Measurements from ENCODE around the gene CELA2B.

CELA2B gene

DNA sequence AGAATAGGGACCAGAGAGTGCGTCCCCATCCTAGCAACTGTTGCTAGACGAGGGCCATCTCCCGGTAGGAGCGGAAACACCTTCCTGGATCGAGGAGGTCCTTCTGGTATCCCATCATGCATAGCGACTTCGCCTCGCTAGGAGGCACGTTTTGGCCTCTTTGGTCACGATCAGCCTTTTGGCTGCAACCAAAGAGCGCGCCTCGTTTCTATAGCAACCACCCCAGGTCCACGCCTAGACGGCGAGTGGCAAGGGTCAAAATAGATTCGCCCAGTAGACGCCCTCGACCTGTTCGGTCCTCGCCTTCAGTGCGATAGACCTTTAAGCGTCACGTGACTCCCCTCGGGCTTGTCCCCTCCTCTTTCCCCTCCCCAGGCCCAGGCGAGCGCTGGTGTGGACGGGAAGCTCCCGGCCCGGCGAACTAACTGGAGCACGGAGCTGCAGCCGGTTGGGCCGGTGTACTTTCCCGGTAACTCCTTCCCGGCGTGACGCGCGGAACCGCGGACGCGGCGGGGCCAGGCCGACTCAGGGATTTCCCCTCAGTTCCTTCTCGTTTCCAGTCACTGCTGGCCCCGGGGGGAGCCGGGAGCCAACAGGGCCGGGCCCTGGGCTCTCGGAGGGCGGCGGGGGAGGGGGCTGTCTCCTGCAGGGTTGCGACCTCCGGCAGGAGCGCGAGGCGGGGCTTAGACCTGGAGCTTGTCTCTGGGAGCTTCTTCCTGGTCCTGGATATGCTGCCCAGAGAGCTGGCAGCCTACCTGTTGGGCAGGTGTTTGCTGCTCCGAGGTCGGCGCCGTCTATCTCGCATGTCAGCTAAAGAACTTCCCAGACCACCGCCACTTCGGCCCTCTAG, 50.8 kb downstream of the CELA2B start, which contains the start of gene DNAJC16:
Gene DNAJC16, plus strand, starts transcription at position 359 of the 850 bp plus-strand sequence. CDS start 2,258 bp downstream, outside the sequence.
- TF ChIP-seq, protein P1, sequence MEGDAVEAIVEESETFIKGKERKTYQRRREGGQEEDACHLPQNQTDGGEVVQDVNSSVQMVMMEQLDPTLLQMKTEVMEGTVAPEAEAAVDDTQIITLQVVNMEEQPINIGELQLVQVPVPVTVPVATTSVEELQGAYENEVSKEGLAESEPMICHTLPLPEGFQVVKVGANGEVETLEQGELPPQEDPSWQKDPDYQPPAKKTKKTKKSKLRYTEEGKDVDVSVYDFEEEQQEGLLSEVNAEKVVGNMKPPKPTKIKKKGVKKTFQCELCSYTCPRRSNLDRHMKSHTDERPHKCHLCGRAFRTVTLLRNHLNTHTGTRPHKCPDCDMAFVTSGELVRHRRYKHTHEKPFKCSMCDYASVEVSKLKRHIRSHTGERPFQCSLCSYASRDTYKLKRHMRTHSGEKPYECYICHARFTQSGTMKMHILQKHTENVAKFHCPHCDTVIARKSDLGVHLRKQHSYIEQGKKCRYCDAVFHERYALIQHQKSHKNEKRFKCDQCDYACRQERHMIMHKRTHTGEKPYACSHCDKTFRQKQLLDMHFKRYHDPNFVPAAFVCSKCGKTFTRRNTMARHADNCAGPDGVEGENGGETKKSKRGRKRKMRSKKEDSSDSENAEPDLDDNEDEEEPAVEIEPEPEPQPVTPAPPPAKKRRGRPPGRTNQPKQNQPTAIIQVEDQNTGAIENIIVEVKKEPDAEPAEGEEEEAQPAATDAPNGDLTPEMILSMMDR (IDR thresholded peaks at IDR 0.05; ENCODE audit: low read length, missing control alignments) = peak; percentile 33
- peak within 1 kb of the TSS; percentile 92 for H3K4me3 ChIP-seq (replicated peaks; ENCODE audit: low read depth, low read length)
- peak; percentile 100 for DNase-seq (ENCODE audit: low read depth)

DNA sequence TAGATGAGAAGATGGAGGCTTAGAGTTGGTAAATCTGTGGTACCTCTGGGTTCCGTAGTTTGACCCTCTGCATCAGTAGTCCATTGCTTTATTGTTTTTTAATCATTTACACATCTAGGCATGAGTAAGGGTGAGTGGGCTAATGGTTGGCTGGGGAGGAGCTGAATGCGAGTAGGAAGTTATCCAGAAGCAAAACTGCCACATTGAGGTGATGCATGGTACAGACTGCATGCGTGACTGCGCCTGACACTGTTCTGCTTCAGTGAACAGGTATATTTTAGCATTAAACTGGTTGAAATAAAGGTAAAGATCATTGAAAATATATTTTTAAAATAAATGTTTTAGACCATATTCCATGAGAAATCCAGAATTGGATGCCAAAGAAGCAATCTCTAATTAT, 55.1 kb downstream of the CELA2B start:
- H3K4me3 ChIP-seq (replicated peaks; ENCODE audit: low read depth, low read length) = no peak overlapping the region
- no peak for DNase-seq (ENCODE audit: low read depth)
- TF ChIP-seq, protein P1 (IDR thresholded peaks at IDR 0.05; ENCODE audit: low read length, missing control alignments) = no peak

DNA sequence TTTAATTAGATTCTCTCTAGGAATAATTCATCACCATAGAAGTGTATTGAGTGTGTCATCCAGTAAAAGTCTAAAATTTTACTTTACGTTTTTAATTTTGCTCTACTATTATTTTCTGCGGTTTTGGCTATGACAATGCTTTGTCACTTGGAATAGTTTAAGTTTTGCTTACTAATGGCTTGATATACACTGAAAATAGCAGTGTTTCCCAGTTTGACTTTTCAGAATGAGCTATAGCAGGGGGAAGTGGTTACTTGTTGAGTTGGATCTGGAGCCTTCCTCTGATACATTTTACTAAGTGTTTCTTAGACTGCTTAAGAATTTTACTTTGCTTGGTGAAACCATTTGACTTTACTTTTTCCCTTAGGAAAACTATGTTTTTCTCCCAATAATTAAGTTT, 55.8 kb downstream of the CELA2B start:
- H3K4me3 ChIP-seq (replicated peaks; ENCODE audit: low read depth, low read length) = no peak overlapping the region
- no peak for DNase-seq (ENCODE audit: low read depth)
- TF ChIP-seq, protein P1 (IDR thresholded peaks at IDR 0.05; ENCODE audit: low read length, missing control alignments) = no peak

DNA sequence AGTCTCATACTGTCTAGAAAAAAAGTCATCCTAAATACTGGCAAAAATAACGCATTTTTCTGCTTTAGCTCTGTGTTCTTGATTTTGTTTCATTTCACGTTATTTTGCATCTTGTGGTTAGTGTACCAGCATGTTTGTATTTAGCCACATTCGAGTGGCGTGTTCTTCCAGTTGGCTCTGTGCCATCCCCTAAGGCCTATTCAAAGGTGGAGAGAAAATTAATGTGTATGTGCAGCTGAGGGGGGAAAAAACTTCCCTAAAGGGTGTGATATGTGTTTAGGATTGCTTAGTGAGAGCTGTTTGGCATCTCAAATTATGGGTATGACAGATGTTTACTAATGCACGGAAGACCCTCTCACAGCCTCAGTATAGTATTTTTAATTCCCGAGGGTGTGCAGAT, 62.9 kb downstream of the CELA2B start:
- no peak for DNase-seq (ENCODE audit: low read depth)
- TF ChIP-seq, protein P1 (IDR thresholded peaks at IDR 0.05; ENCODE audit: low read length, missing control alignments) = no peak
- no peak overlapping the region for H3K4me3 ChIP-seq (replicated peaks; ENCODE audit: low read depth, low read length)

DNA sequence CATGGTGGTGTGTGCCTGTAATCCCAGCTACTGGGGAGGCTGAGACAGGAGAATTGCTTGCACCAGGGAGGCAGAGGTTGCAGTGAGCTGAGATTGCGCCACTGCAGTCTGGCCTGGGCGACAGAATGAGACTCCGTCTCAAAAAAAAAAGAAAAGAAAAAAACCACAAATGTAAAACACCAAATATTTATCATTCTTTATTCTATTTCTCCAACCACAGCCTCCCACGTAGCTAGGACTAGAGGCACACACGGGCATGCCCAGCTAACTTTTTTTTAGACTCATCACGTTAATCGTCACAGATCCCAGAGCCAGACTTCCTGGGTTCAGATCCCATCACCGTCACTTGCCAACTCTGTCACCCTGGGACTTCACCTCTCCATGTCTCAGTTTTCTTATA, 64.3 kb downstream of the CELA2B start:
- no peak overlapping the region for H3K4me3 ChIP-seq (replicated peaks; ENCODE audit: low read depth, low read length)
- TF ChIP-seq, protein P1 (IDR thresholded peaks at IDR 0.05; ENCODE audit: low read length, missing control alignments) = no peak
- peak; percentile 31 for DNase-seq (ENCODE audit: low read depth)
